Uterus (tissue), 2 donors: ENCODE data around the gene SLC15A5.

Experiments
- POLR2A ChIP-seq, 2 donors: fragments of 450-650 bp; IDR thresholded peaks; one replicate each; pipeline ENCODE4 v1.6.1; 2016; ENCODE audit warnings: antibody characterized with exemption in 2 of 2, mild to moderate bottlenecking in 1 of 2, moderate library complexity in 1 of 2
- TF ChIP-seq, protein P1 (sequence below), 4 experiments: fragments of 200-600 bp in 2 of 4; fragments of 450-650 bp in 2 of 4; sonication (generic) in 2 of 4; IDR thresholded peaks; one replicate each; pipeline ENCODE4 v1.5.1; 2016 to 2019; ENCODE audit warnings: antibody characterized with exemption in 4 of 4, mild to moderate bottlenecking in 2 of 4, moderate library complexity in 1 of 4

- TF ChIP-seq, protein P1, sequence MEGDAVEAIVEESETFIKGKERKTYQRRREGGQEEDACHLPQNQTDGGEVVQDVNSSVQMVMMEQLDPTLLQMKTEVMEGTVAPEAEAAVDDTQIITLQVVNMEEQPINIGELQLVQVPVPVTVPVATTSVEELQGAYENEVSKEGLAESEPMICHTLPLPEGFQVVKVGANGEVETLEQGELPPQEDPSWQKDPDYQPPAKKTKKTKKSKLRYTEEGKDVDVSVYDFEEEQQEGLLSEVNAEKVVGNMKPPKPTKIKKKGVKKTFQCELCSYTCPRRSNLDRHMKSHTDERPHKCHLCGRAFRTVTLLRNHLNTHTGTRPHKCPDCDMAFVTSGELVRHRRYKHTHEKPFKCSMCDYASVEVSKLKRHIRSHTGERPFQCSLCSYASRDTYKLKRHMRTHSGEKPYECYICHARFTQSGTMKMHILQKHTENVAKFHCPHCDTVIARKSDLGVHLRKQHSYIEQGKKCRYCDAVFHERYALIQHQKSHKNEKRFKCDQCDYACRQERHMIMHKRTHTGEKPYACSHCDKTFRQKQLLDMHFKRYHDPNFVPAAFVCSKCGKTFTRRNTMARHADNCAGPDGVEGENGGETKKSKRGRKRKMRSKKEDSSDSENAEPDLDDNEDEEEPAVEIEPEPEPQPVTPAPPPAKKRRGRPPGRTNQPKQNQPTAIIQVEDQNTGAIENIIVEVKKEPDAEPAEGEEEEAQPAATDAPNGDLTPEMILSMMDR (IDR thresholded peaks at IDR 0.05) = no peak
- TF ChIP-seq POLR2A (IDR thresholded peaks at IDR 0.05) = no peak
Observed at GRCh38 chr12:16218934-16219751, 58.3 kb downstream of the SLC15A5 start.
